ENCODE measurements around the gene FRAT2. TPM values are rescaled to one million over a fixed set of nuclear protein-coding genes. Genes with fewer than 3 reads are reported as not detected.

Gene FRAT2
- total and polyA plus RNA-seq, 4 donors = 2.7 to 15.1 (median 11.7) TPM

DNA sequence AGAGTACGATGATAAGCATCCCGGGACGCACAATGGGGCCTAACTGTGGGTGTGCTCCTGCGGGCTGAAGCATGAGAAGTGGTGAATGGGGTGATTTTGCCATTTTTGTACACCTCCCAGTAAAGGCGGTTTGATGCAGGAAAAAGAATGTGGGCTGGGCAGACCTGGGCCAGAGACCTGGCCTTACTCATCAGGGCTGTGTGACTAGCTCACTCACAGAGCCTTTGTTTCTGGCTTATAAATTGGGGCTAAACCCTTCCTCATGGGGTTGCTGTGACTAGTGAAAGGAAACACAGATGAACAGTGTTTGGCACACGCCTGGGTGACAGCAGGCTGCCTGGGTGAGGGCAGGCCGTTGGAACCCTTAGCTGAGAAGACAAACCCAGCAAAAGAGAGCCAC is 48.6 kb upstream of the FRAT2 start:
- Histone ChIP-seq H3K9me3 (ENCODE audit: control insufficient read depth in 4 of 4, low read length in 3 of 4) (no peaks in the 10 kb centered on the region), H3K4me3 (ENCODE audit: low read depth in 1 of 3, low read length in 3 of 3) (no peak overlapping the region), H3K27ac (ENCODE audit: low read depth in 1 of 2, low read length in 2 of 2) (no peak overlapping the region), H3K9ac (ENCODE audit: low read depth in 1 of 2, low read length in 2 of 2) (no peak overlapping the region), H3K4me1 (ENCODE audit: control insufficient read depth in 4 of 4, insufficient read depth in 4 of 4, low read length in 3 of 4) (no peaks in the 10 kb centered on the region), H3K36me3 (ENCODE audit: control insufficient read depth in 4 of 4, insufficient read depth in 3 of 4, low read depth in 1 of 4, low read length in 3 of 4) (peaks cover 5 to 52% (median 13%) of the 10 kb centered on the region in 4 donors), H3K27me3 (ENCODE audit: control insufficient read depth in 4 of 4, insufficient read depth in 4 of 4, low read length in 3 of 4) (no peaks in the 10 kb centered on the region)
- DNase-seq (ENCODE audit: low spot score) = no peak
- TF ChIP-seq SP1 (IDR thresholded peaks at IDR 0.05) (no peak), YY1 (IDR thresholded peaks at IDR 0.05) (no peak), HNF4A (conservative IDR thresholded peaks at IDR 0.05) (no peak), EGR1 (IDR thresholded peaks at IDR 0.05; ENCODE audit: low read depth in 2 of 2) (no peak), GABPA (IDR thresholded peaks at IDR 0.05 in 1 of 2, conservative IDR thresholded peaks at IDR 0.05 in 1 of 2) (no peak), FOXA2 (IDR thresholded peaks at IDR 0.05) (no peak), JUND (IDR thresholded peaks at IDR 0.05) (no peak), RAD21 (IDR thresholded peaks at IDR 0.05) (no peak), RXRA (IDR thresholded peaks at IDR 0.05) (no peak), NR2F2 (IDR thresholded peaks at IDR 0.05) (no peak), TAF1 (conservative IDR thresholded peaks at IDR 0.05) (no peak), HNF4G (IDR thresholded peaks at IDR 0.05) (no peak), FOXA1 (IDR thresholded peaks at IDR 0.05) (no peak)
- TF ChIP-seq, protein P1, sequence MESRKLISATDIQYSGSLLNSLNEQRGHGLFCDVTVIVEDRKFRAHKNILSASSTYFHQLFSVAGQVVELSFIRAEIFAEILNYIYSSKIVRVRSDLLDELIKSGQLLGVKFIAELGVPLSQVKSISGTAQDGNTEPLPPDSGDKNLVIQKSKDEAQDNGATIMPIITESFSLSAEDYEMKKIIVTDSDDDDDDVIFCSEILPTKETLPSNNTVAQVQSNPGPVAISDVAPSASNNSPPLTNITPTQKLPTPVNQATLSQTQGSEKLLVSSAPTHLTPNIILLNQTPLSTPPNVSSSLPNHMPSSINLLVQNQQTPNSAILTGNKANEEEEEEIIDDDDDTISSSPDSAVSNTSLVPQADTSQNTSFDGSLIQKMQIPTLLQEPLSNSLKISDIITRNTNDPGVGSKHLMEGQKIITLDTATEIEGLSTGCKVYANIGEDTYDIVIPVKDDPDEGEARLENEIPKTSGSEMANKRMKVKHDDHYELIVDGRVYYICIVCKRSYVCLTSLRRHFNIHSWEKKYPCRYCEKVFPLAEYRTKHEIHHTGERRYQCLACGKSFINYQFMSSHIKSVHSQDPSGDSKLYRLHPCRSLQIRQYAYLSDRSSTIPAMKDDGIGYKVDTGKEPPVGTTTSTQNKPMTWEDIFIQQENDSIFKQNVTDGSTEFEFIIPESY (IDR thresholded peaks at IDR 0.05) = no peak
- TF ChIP-seq, protein P2, sequence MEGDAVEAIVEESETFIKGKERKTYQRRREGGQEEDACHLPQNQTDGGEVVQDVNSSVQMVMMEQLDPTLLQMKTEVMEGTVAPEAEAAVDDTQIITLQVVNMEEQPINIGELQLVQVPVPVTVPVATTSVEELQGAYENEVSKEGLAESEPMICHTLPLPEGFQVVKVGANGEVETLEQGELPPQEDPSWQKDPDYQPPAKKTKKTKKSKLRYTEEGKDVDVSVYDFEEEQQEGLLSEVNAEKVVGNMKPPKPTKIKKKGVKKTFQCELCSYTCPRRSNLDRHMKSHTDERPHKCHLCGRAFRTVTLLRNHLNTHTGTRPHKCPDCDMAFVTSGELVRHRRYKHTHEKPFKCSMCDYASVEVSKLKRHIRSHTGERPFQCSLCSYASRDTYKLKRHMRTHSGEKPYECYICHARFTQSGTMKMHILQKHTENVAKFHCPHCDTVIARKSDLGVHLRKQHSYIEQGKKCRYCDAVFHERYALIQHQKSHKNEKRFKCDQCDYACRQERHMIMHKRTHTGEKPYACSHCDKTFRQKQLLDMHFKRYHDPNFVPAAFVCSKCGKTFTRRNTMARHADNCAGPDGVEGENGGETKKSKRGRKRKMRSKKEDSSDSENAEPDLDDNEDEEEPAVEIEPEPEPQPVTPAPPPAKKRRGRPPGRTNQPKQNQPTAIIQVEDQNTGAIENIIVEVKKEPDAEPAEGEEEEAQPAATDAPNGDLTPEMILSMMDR (IDR thresholded peaks at IDR 0.05; ENCODE audit: low read depth, low read length, missing input control) = no peak
- TF ChIP-seq, protein P3, sequence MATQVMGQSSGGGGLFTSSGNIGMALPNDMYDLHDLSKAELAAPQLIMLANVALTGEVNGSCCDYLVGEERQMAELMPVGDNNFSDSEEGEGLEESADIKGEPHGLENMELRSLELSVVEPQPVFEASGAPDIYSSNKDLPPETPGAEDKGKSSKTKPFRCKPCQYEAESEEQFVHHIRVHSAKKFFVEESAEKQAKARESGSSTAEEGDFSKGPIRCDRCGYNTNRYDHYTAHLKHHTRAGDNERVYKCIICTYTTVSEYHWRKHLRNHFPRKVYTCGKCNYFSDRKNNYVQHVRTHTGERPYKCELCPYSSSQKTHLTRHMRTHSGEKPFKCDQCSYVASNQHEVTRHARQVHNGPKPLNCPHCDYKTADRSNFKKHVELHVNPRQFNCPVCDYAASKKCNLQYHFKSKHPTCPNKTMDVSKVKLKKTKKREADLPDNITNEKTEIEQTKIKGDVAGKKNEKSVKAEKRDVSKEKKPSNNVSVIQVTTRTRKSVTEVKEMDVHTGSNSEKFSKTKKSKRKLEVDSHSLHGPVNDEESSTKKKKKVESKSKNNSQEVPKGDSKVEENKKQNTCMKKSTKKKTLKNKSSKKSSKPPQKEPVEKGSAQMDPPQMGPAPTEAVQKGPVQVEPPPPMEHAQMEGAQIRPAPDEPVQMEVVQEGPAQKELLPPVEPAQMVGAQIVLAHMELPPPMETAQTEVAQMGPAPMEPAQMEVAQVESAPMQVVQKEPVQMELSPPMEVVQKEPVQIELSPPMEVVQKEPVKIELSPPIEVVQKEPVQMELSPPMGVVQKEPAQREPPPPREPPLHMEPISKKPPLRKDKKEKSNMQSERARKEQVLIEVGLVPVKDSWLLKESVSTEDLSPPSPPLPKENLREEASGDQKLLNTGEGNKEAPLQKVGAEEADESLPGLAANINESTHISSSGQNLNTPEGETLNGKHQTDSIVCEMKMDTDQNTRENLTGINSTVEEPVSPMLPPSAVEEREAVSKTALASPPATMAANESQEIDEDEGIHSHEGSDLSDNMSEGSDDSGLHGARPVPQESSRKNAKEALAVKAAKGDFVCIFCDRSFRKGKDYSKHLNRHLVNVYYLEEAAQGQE (IDR thresholded peaks at IDR 0.05) = no peak
- TF ChIP-seq, protein P4, sequence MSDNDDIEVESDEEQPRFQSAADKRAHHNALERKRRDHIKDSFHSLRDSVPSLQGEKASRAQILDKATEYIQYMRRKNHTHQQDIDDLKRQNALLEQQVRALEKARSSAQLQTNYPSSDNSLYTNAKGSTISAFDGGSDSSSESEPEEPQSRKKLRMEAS (IDR thresholded peaks at IDR 0.05) = no peak
- TF ChIP-seq, protein P5, sequence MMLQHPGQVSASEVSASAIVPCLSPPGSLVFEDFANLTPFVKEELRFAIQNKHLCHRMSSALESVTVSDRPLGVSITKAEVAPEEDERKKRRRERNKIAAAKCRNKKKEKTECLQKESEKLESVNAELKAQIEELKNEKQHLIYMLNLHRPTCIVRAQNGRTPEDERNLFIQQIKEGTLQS (IDR thresholded peaks at IDR 0.05) = no peak
- WGBS = 96% methylated on average over 7 of the region's 7 CpGs
